ENCODE measurements around the gene TRIM25. TPM values are rescaled to one million over a fixed set of nuclear protein-coding genes. Genes with fewer than 3 reads are reported as not detected.

Gene TRIM25
- total and polyA plus RNA-seq, 2 experiments from 2014 or later: 11.4 to 24.6 TPM

- TF ChIP-seq EZH2phosphoT487 (IDR thresholded peaks at IDR 0.05; ENCODE audit: low read depth, severe bottlenecking, unreplicated experiment) (no peak), EZH2 (IDR thresholded peaks at IDR 0.05; ENCODE audit: borderline replicate concordance) (no peak)
- TF ChIP-seq, protein P1, sequence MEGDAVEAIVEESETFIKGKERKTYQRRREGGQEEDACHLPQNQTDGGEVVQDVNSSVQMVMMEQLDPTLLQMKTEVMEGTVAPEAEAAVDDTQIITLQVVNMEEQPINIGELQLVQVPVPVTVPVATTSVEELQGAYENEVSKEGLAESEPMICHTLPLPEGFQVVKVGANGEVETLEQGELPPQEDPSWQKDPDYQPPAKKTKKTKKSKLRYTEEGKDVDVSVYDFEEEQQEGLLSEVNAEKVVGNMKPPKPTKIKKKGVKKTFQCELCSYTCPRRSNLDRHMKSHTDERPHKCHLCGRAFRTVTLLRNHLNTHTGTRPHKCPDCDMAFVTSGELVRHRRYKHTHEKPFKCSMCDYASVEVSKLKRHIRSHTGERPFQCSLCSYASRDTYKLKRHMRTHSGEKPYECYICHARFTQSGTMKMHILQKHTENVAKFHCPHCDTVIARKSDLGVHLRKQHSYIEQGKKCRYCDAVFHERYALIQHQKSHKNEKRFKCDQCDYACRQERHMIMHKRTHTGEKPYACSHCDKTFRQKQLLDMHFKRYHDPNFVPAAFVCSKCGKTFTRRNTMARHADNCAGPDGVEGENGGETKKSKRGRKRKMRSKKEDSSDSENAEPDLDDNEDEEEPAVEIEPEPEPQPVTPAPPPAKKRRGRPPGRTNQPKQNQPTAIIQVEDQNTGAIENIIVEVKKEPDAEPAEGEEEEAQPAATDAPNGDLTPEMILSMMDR (IDR thresholded peaks at IDR 0.05; ENCODE audit: poor library complexity): no peak
- 96% methylated on average over 16 of the region's 16 CpGs for WGBS (ENCODE audit: low lambda C conversion rate, missing lambda C conversion rate)
- Histone ChIP-seq H4K20me1 (ENCODE audit: insufficient read depth, poor library complexity, severe bottlenecking) (no peaks in the 10 kb centered on the region), H3K9me3 (ENCODE audit: low read depth) (no peaks in the 10 kb centered on the region), H3K4me1 (ENCODE audit: insufficient read depth) (peaks cover 4% of the 10 kb centered on the region), H3K27ac (no peak overlapping the region), H2AFZ (no peak overlapping the region), H3K4me3 (no peak overlapping the region), H3K36me3 (replicated peaks; ENCODE audit: insufficient read depth, low read depth) (no peaks in the 10 kb centered on the region), H3K4me2 (no peak overlapping the region), H3K9me2 (replicated peaks; ENCODE audit: insufficient read depth) (no peaks in the 10 kb centered on the region), H3K27me3 (no peaks in the 10 kb centered on the region), H3K79me2 (no peaks in the 10 kb centered on the region)
- no peak for DNase-seq (ENCODE audit: low spot score)
Observed at GRCh38 chr17:56891751-56892150, 22.1 kb downstream of the TRIM25 start.

DNA sequence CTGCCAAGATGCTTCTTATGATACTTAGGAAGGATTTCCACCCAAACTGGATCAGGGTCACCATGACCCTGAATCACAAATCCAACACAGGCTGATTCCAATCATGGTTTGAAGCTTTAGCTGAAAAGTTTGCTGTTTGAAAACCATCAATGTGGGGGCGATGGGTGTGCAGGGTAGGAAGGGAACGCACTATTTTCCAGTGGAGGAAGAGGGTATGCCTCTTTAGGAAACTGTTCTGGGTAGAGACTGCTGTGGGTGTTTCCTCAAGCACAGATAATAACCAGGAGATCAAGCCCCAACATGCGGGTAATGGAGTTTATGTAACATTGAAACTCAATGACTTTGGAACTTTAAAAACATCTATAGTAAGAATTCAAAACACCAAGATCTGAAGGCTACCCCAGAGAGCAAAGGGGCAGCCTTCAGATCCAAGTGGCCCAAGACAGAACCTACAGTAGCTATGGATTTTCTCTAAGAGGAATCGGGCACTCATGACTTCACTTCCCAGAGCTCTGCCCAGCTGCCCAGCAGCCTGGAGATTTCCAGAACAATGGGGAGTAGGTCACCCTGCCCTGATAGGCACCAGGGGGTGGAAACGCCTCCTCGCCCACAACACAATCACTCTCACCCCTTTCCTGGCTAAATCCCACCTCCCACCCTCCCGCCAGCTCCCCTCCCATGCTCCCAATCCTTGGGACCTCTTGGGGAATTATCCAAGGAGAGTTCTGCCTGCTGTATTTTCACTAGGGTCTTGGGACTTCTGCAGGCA is 22.8 kb downstream of the TRIM25 start:
- Histone ChIP-seq H4K20me1 (ENCODE audit: insufficient read depth, poor library complexity, severe bottlenecking) (no peaks in the 10 kb centered on the region), H3K27me3 (no peaks in the 10 kb centered on the region), H2AFZ (no peak overlapping the region), H3K4me3 (no peak overlapping the region), H3K9me2 (replicated peaks; ENCODE audit: insufficient read depth) (no peaks in the 10 kb centered on the region), H3K4me1 (ENCODE audit: insufficient read depth) (peaks cover 11% of the 10 kb centered on the region), H3K27ac (no peak overlapping the region), H3K4me2 (no peak overlapping the region), H3K36me3 (replicated peaks; ENCODE audit: insufficient read depth, low read depth) (no peaks in the 10 kb centered on the region), H3K9me3 (ENCODE audit: low read depth) (no peaks in the 10 kb centered on the region), H3K79me2 (no peaks in the 10 kb centered on the region)
- no peak for DNase-seq (ENCODE audit: low spot score)
- TF ChIP-seq EZH2 (IDR thresholded peaks at IDR 0.05; ENCODE audit: borderline replicate concordance): no peak
- TF ChIP-seq EZH2phosphoT487 (IDR thresholded peaks at IDR 0.05; ENCODE audit: low read depth, severe bottlenecking, unreplicated experiment): no peak
- TF ChIP-seq, protein P1 (IDR thresholded peaks at IDR 0.05; ENCODE audit: poor library complexity): no peak
- 96% methylated on average over 7 of the region's 7 CpGs for WGBS (ENCODE audit: low lambda C conversion rate, missing lambda C conversion rate)

DNA sequence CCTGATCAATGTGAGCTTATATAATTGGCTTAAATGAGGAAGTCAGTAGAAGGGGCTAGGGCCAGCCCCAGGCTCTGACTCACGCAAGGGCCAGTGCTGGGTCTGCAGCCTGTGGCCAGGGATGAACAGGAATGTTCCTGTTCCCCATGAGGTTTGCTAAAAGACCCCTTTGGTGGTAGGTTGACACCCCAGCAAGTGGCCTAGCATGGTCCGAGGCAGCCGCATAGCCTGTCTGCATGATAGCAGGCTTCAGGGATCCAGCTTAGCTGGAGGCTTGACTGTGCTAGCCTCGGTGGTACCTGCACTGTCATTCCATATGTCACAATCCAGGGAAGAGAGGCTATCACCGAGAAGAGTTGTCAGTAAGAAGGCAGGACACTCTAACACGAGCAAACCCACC is 23.5 kb downstream of the TRIM25 start:
- WGBS (ENCODE audit: low lambda C conversion rate, missing lambda C conversion rate): 97% methylated on average over 6 of the region's 6 CpGs
- Histone ChIP-seq H3K79me2 (no peaks in the 10 kb centered on the region), H4K20me1 (ENCODE audit: insufficient read depth, poor library complexity, severe bottlenecking) (no peaks in the 10 kb centered on the region), H2AFZ (no peak overlapping the region), H3K27me3 (no peaks in the 10 kb centered on the region), H3K4me3 (no peak overlapping the region), H3K9me3 (ENCODE audit: low read depth) (no peaks in the 10 kb centered on the region), H3K27ac (no peak overlapping the region), H3K4me2 (no peak overlapping the region), H3K9me2 (replicated peaks; ENCODE audit: insufficient read depth) (no peaks in the 10 kb centered on the region), H3K4me1 (ENCODE audit: insufficient read depth) (peaks cover 11% of the 10 kb centered on the region), H3K36me3 (replicated peaks; ENCODE audit: insufficient read depth, low read depth) (no peaks in the 10 kb centered on the region)
- DNase-seq (ENCODE audit: low spot score): no peak
- TF ChIP-seq EZH2 (IDR thresholded peaks at IDR 0.05; ENCODE audit: borderline replicate concordance) (no peak), EZH2phosphoT487 (IDR thresholded peaks at IDR 0.05; ENCODE audit: low read depth, severe bottlenecking, unreplicated experiment) (no peak)
- TF ChIP-seq, protein P1 (IDR thresholded peaks at IDR 0.05; ENCODE audit: poor library complexity): no peak
